ENCODE measurements around the gene VPS35.

GRCh38 chr16:46606231-46606630 is 82.7 kb downstream of the VPS35 start:
- no peak for TF ChIP-seq POLR2A (IDR thresholded peaks at IDR 0.05; ENCODE audit: low read length)
- TF ChIP-seq GATA1 (IDR thresholded peaks at IDR 0.05; ENCODE audit: low read depth, low read length) = no peak
